Skin epidermis (tissue), 12 donors: ENCODE data around the gene TACC3.
A peak's percentile ranks its signal among the peaks of the same experiment; 100 is the strongest.

Experiments used
- H3K27ac ChIP-seq, 21 experiments: fragments of 200-600 bp; sonication (generic) in 11 of 21; one replicate each; pipeline ENCODE4 v1.5.0; 2020; ENCODE audit warnings: mild to moderate bottlenecking in 3 of 21, inconsistent platforms in 2 of 21, moderate library complexity in 2 of 21
- H3K4me3 ChIP-seq, 7 experiments: fragments of 200-600 bp; sonication (generic) in 2 of 7; one replicate each; pipeline ENCODE4 v1.5.0; 2020; ENCODE audit warnings: inconsistent platforms in 2 of 7, mild to moderate bottlenecking in 2 of 7, moderate library complexity in 1 of 7

TACC3 gene

DNA sequence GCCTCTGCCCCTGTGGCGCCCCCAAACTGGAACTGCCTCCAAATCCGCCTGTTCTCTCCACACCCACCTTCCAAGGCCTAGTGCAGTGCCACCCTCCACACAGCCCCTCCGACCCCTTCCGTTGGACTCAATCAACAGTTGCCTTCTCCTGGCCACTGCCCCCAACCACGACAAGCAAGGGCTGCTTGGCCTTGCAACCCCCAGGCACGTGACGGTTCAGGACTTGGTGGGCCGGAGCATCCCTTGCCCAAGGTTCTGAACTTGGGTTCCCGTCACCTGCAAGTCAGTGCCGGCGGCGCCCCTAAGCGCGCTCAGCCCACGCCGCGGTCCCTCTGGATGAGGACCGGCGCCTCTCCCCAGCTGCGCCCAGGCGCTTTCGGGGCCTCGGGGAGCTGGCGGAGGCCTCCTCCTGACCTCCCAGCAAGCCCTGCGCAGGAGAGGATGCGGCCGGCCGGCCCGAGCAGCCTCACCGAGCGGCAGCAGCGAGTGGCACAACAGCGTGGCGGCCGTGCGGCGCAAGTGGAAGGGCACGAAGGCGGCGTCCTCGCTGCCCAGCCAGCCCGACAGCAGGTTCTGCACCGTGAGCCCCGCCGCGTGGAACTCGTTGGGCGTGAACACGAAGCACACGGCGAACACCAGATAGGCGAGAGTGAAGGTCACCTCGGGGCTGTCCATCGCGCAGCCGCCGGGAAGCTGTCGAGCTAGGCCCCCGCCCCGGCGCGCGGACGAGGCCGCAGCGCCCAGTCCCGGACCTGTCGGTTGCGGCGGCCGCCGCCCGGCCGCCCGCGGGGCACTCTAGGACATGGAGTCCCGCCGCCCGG lies 948 bp upstream of the TACC3 start:
- H3K4me3 ChIP-seq, result peak overlapping the region; percentile 54 to 85 (median 71)
- peak overlapping the region; percentile 80 to 97 (median 91) for H3K27ac ChIP-seq

DNA sequence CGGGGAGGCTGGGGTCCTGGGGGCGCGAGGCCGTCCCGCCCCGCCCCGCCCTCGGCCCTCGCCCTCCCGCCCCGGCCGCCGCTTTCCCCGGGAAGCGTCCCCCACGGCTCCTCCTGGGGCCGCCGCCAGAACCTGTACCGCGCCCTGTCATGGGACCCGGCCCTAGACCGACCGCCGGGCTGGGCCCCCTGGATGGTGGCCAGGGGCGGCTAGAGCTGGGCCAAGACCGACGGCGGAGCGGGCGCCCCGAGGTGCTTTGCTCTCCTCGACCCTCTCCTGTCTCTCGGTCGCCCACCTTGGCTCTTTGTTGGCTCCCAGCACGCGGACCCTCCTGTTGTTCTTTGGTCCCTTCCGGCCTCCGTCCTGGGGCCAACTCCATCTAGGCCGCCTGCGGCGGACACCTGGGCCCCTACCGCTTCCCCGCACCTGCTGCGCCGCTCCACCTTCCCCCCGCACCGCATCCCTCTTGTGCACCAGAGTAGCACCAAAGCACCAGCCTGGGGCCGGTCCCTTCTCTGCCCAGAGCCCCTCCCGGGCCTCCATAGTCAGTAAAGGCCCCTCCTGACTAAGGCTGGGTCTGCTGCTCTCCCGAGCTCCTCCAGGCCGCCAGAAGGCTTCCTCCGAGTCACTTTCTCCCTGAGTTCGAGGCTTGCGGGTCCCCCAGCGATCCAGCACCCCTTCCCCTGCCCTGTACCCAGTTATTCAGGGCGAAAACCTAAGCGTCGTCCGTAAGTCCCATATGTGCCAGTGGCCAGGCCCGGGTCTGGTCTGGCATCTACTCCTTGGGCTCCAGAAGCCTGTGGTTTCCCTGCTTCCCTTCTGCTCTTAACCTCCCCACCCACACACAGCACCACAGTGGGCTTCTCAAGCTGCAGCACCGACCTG lies 587 bp downstream of the TACC3 start:
- Histone ChIP-seq H3K27ac (peak overlapping the region in 20 of 21 experiments; percentile 37 to 97 (median 84)), H3K4me3 (peak overlapping the region; percentile 54 to 85 (median 71))

GRCh38 chr4:1722551-1723118 lies 1.3 kb downstream of the TACC3 start:
- peak overlapping the region in 5 of 7 experiments; percentile 54 to 79 (median 71) for H3K4me3 ChIP-seq
- H3K27ac ChIP-seq, result peak overlapping the region in 20 of 21 experiments; percentile 0 to 97 (median 82)

GRCh38 chr4:1723131-1723801 lies 1.9 kb downstream of the TACC3 start:
- H3K27ac ChIP-seq, result peak overlapping the region in 19 of 21 experiments; percentile 0 to 97 (median 84)
- H3K4me3 ChIP-seq, result peak overlapping the region in 5 of 7 experiments; percentile 5 to 71 (median 7)

GRCh38 chr4:1725521-1725920 lies 4.2 kb downstream of the TACC3 start:
- Histone ChIP-seq H3K4me3 (no peak overlapping the region), H3K27ac (peak overlapping the region in 2 of 21 experiments; percentile 38 to 67)

DNA sequence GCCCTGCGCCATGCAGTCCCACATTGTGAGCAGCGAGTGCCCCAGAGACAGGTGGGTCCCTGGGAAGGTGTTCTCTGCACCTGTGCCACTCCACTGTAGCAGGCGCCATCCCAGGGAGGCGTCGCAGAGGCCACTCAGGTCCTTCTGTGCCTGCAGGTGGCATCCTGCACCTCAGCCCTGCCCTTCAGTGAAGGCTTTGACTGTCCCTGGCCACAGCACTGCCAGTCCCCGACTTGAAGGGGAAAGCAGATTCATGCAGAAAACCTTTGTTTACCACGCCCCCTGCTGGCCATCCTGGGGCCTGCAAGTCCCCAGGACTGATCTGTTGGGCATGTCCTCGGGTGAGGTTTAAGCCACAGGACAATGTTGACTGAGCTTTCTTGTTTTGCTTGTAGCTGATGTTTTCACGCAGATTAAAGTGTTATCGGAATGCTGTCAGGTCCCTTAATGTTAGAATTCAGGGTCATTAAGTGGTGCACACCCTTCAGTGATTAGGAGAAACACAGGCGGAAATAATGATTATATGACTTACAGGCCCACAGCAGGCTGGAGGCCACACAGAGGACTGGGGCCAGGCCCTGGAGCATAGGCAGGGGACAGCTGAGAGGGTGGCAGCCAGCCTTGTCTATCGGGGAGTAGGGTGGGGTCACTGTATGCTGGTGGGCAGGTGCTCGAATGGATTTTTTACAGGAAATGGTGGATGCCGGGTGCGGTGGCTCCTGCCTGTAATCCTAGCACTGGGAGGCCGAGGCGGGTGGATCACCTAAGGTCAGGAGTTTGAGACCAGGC lies 5.0 kb downstream of the TACC3 start:
- peak overlapping the region in 18 of 21 experiments; percentile 11 to 87 (median 66) for H3K27ac ChIP-seq

DNA sequence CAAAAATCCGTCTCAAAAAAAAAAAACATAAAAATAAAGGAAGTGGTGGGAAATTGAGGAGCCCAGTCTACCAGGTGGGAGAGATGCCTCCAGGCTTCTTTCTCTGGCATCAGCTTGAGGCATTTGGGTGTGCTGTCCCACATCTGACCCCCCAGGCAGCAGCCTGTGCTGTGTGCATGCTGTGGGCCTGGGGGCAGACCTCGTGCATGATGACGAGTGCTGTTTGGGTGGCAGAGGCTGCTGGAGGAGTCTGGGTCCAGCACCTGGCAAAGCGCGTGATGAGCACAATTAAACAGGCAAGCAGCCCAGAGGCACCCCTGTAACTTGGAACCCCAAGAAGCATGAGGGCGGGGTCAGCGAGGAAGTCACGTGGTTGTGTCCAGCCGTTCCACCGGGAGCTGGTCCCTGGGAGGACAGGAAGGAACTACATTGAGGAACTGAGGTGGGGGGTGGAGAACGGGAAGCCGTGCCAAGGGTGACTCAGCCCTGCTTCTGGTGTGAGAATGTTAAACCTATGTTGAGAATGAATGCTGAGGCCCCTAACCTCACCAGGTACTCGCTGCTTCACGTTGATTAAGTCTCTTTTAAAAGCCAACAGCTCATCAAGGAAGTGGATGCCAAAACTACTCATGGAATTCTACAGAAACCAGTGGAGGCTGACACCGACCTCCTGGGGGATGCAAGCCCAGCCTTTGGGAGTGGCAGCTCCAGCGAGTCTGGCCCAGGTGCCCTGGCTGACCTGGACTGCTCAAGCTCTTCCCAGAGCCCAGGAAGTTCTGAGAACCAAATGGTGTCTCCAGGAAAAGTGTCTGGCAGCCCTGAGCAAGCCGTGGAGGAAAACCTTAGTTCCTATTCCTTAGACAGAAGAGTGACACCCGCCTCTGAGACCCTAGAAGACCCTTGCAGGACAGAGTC lies 6.1 kb downstream of the TACC3 start:
- peak overlapping the region in 1 of 7 experiments; percentile 10 for H3K4me3 ChIP-seq
- peak overlapping the region in 20 of 21 experiments; percentile 25 to 87 (median 65) for H3K27ac ChIP-seq

More for the DNA sequence above, 5.0 kb downstream of the TACC3 start:
- H3K4me3 ChIP-seq, result no peak overlapping the region

DNA sequence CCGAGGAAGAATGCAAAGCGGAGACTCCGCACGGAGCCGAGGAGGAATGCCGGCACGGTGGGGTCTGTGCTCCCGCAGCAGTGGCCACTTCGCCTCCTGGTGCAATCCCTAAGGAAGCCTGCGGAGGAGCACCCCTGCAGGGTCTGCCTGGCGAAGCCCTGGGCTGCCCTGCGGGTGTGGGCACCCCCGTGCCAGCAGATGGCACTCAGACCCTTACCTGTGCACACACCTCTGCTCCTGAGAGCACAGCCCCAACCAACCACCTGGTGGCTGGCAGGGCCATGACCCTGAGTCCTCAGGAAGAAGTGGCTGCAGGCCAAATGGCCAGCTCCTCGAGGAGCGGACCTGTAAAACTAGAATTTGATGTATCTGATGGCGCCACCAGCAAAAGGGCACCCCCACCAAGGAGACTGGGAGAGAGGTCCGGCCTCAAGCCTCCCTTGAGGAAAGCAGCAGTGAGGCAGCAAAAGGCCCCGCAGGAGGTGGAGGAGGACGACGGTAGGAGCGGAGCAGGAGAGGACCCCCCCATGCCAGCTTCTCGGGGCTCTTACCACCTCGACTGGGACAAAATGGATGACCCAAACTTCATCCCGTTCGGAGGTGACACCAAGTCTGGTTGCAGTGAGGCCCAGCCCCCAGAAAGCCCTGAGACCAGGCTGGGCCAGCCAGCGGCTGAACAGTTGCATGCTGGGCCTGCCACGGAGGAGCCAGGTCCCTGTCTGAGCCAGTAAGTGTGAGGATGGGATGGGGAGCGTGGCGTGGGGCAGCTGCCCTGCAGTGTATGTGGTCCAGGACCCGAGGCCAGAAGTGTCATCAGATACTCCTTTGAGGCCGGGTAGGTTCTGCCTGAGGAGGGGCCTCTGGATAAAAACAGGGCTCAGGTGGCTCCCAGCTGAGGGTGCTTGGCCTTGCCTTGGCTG lies 7.0 kb downstream of the TACC3 start:
- peak overlapping the region in 1 of 7 experiments; percentile 10 for H3K4me3 ChIP-seq

GRCh38 chr4:1730532-1731135 lies 9.3 kb downstream of the TACC3 start:
- no peak overlapping the region for H3K4me3 ChIP-seq
- no peak overlapping the region for H3K27ac ChIP-seq

More for the DNA sequence above, 7.0 kb downstream of the TACC3 start:
- H3K27ac ChIP-seq, result peak overlapping the region in 18 of 21 experiments; percentile 25 to 87 (median 64)

DNA sequence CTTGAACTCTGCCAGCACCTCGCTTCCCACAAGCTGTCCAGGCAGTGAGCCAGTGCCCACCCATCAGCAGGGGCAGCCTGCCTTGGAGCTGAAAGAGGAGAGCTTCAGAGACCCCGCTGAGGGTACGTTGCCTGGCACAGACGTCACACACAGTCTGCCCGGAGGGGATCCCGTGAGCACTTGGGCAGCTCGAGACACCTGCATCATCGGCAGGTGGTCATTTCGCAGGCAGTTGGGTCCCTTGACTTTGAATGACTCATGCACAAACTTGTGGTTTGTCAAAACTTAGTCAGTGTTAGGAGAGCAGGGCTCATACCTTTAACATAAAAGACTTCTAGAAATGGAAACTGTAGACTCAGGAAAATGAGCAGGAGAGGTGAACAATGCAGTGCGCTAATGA lies 9.9 kb downstream of the TACC3 start:
- Histone ChIP-seq H3K4me3 (no peak overlapping the region), H3K27ac (no peak overlapping the region)

DNA sequence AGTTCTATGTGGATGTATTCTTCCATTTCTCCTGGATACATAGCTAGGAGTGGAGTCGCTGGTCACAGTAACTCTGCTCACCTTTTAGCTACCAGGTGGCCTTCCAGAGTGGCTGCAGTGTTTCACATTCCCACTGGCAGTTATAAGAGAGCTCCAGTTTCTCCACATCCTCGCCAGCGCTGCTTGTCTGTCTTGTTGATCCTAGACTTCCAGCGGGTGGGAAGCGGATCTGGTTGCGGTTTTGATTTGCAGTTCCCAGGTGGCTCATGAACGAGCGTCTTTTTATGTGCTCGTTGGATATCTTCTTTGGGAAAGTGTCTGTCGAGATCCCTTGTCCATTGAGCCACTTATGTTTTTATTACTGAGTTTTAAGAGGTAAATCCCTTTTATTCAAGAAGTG lies 11.6 kb downstream of the TACC3 start:
- no peak overlapping the region for H3K4me3 ChIP-seq
- no peak overlapping the region for H3K27ac ChIP-seq

DNA sequence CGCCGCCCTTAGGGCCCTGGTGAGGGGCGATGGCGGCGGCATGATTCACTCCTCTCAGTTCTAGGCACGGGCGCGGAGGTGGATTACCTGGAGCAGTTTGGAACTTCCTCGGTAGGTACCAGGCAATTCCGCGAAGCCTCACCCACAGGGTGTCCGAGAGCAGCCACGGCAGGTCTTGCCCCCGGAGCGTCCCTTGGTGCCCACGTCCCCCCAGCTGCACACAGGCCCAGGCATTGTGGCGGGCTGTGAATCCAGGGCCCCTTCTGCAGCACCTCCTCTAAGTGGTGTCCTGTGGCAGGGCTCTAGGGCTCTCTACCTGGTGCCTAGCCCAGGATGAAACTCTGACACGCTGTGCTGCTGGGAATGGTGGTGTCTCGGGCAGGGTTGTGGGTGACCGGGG lies 13.9 kb downstream of the TACC3 start:
- no peak overlapping the region for H3K4me3 ChIP-seq
- no peak overlapping the region for H3K27ac ChIP-seq

- Histone ChIP-seq H3K27ac (no peak overlapping the region), H3K4me3 (no peak overlapping the region)
Observed at GRCh38 chr4:1736812-1737211, 15.5 kb downstream of the TACC3 start.

DNA sequence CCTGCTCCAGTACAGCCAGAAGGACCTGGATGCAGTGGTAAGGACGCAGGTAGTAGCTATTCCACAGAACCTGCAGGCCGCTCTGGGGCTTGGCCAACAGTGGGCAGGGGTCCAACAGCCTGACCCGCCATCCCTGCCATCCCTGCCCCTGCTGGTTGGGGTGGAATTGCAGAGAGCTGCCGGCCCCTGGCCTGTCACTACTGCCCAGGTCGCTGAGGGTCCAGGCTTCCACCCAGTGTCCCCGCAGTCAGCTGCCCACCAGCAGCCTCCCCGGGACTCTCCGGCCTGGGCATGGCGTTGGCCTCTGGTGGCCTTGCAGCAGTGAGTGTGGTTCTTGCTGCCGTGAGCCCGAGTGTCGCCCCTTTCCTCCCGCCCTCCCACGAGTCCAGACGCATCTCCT lies 16.3 kb downstream of the TACC3 start:
- Histone ChIP-seq H3K4me3 (no peak overlapping the region), H3K27ac (no peak overlapping the region)

DNA sequence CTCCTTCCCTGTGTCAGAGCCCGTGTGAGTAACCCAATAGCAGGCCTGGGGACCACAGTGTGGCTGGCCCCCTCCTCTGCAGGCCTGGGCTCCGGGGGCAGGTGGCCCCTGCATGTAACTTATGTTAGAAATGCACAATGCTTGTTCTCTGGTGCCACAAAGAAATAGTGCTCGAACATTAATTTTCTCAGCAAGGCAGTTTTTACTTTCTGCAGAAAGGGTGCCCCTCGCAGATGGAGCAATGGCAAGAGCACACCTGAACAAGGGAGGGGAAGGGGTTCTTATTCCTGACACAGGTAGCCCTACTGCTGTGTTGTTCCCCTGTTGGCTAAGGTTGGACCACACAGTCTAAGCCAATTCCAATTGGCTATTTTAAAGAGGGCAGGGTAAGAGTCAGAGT lies 17.1 kb downstream of the TACC3 start:
- Histone ChIP-seq H3K4me3 (no peak overlapping the region), H3K27ac (no peak overlapping the region)

- Histone ChIP-seq H3K27ac (no peak overlapping the region), H3K4me3 (no peak overlapping the region)
Observed at GRCh38 chr4:1739358-1739757, 18.0 kb downstream of the TACC3 start.
